NCI-H1417 treated with DMSO at 0.1 percent for 48 hours (cell line): Measurements from ENCODE around the gene NEURL4.

Experiments
- DNase-seq: peaks from one replicate; lab custom pipeline; 2025; lab: John Stamatoyannopoulos, UW

NEURL4 gene

DNA sequence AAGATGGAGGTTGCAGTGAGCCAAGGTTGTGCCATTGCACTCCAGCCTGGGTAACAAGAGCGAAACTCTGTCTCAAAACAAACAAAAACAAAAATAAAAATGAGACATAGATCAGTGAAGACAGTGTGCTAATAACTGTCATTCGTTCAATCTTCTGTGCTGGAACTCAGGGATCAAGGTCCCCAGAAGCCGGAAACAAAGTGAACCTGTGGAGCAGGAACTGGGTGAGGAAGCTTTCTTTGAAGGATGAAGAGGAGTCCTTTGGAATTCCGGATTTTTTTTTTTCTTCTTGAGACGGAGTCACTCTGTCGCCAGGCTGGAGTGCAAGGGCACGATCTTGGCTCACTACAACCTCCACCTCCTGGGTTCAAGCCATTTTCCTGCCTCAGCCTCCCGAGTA lies 49.7 kb downstream of the NEURL4 start:
- DNase-seq = no peak

DNA sequence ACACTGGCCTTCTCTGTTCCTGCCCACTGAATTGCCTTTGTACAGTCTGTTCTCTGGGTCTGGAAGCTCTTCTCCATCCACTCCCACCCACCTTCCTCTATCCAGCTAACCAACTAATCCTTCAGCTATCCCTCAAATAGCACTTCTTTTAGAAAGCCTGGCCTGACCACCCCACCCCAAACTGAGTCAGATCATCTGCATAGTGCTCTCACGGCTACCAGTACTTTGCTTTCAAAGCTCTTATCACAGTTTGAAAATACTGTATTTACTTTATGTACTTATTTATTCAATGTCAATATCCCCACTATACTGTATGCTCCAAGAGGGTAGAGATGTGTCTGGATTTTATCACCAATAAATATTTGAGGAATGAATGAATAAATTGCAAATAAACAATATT lies 62.4 kb downstream of the NEURL4 start:
- DNase-seq = no peak
